GF-D8 (cell line): ENCODE data around the gene ABCA10.
"Not testable (repeated sequence)": the region's sequence is repeated elsewhere in the genome, so short reads cannot be mapped to it uniquely, and the experiment has no call there.

Source experiments
- DNase-seq: peaks from one replicate; lab custom pipeline; 2025; lab: John Stamatoyannopoulos, UW

ABCA10 gene

GRCh38 chr17:69223809-69224208 lies 4.8 kb downstream of the ABCA10 start:
- DNase-seq = no peak

DNA sequence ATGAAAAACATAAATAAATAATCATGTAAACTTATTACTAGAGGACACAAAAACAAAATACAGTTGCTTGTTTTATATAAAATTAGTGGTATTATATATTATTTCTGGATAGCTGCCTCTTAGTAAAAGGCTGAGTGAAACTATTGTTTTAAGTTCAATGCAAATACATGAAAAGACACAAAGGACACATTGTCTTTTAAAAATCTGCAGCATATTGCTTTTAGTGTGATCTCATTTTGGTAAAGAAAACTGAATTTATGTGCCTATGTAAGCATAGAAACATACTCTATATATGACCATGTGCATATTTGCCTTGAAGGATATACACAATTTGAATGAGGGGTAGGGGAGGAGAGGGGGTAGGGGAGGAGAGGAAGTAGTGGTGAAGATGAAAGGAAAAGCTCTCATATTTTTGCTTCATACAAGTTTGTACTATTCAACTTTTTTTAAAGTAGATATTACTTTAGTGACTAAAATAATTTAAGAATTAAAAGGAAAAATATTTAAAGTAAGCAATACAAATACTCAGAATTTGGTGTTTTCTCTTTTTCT lies 5.8 kb downstream of the ABCA10 start:
- DNase-seq = no peak

DNA sequence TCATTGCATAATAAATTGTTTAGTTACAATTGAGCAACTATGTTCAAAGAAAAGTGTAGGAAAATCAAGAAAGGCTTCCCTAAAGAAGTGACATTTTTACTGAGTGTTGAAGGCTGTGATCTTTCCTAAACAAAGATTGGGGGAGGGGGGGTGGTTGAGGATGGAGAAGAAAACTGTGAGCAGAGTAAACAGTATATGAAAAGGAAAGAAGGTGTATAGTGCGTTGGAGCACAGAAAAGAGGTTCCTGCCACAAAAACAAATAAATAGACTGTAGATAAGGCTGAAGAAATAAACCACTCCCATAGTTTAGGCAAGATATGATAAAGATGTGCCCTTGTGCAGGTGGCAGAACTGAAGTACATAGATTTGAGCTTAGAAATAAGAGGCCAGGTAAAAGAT lies 8.5 kb downstream of the ABCA10 start:
- no peak for DNase-seq

DNA sequence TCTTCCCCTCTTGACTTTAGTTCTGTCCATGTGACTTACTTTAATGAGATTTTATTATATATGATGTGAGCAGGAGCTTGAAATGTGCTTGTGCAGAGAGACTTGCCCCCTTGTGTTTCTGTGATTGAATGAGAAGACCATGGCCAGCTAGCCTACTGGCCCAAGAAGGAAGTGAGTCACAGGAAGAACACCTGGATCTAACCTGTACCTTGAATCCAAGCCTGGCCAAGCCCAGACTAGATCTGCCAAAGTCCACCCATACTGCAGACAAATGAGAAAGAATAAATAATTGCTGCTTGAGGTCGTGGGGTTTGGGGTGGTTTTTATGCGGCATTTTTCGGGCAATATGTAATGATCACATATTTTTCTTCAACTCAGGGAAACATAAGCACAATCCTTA lies 9.6 kb downstream of the ABCA10 start:
- DNase-seq = no peak

- no peak for DNase-seq
These were observed 15.4 kb downstream of the ABCA10 start for GRCh38 chr17:69213059-69213813.

- DNase-seq = no peak
These were observed 20.0 kb downstream of the ABCA10 start for GRCh38 chr17:69208640-69209039.

DNA sequence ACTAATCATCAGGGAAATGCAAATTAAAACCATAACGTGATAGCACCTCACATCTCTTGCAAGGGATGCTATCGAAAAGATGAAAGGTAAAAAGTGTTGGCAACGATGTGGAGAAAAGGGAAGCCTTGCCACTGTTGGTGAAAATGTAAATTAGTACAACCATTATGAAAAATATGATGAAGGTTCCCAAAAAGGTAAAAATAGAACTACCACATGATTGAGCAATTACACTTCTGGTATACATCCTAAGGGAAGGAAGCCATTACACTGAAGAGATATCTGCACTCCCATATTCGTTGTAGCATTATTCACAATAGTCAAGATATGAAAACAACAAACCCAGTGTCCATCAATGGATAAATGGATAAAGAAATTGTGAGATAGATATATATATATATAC lies 21.5 kb downstream of the ABCA10 start:
- no peak for DNase-seq

DNA sequence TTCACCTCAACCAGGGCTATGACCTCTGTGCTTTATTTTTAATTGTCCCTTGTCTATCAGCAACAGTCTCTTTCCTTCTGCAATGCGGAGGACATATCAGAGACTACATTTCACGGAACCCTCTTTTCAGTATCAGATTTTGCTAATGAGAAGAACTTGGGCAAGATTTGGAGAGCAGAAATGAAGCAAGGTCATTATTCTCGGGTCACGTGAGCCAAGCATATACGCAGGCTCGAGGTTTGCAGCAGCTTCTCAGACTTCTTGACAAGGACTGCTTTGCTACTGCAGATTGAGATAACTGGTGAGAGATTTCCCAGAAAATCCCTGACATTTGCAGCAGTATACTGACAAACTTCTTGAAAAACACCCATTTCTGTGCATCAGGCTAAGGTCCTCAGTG lies 30.4 kb downstream of the ABCA10 start:
- DNase-seq = no peak

GRCh38 chr17:69196105-69196653 lies 32.4 kb downstream of the ABCA10 start:
- not testable (repeated sequence) for DNase-seq

DNA sequence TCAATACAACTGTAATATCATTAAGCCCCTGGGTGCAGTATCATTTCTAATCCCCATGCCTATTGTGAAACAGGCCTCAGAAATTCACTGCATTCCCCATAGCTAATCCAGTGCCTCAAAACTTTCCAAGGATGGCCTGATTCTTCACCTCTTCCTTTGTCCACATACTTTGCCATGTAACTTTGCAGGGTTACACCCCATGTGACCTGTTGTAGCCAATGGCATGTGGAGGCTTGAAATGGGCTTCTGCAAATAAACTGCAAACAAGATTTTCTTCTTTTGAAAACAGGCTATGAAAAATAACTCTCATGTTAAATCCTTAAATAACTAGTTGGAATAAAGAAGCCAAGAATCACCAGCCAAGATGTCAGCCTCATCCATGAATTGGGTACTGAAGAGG lies 35.9 kb downstream of the ABCA10 start:
- DNase-seq = no peak

DNA sequence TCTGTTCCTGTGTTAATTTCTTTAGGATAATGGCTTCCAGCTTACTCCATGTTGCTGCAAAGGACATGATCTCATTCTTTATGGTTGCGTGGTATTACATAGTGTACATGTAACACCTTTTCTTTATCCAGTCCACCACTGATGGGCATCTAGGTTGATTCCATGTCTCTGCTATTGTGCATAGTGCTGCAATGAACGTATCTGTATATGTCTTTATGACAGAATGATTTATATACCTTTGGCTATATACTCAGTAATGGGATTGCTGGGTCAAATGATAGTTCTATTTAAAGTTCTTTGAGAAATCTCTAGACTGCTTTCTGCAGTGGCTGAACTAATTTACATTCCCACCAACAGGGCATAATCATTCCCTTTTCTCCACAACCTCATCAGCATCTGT lies 39.8 kb downstream of the ABCA10 start:
- no peak for DNase-seq

DNA sequence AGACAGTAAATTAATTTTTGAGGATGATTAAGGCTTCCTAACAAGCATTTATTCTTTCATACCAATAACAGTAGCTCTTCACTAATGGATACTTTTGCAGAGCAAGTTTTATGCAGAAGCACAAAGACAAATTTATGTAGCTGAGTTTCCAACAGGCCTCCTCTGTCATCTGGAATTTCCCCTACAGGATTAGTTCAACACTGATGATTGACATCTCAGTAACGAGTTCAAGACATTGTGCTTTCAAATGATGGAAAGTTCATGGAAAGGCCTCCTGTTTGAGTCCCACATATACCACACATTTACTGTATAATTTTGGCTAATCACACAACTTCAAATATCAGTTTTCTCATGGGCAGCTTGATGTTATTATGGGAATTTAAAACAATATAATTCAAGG lies 40.6 kb downstream of the ABCA10 start:
- no peak for DNase-seq

- no peak for DNase-seq
These were observed 41.3 kb downstream of the ABCA10 start for GRCh38 chr17:69187294-69187693.

GRCh38 chr17:69179227-69179952 lies 49.2 kb downstream of the ABCA10 start:
- no peak for DNase-seq

- DNase-seq = no peak
These were observed 52.2 kb downstream of the ABCA10 start for GRCh38 chr17:69176457-69176795.

DNA sequence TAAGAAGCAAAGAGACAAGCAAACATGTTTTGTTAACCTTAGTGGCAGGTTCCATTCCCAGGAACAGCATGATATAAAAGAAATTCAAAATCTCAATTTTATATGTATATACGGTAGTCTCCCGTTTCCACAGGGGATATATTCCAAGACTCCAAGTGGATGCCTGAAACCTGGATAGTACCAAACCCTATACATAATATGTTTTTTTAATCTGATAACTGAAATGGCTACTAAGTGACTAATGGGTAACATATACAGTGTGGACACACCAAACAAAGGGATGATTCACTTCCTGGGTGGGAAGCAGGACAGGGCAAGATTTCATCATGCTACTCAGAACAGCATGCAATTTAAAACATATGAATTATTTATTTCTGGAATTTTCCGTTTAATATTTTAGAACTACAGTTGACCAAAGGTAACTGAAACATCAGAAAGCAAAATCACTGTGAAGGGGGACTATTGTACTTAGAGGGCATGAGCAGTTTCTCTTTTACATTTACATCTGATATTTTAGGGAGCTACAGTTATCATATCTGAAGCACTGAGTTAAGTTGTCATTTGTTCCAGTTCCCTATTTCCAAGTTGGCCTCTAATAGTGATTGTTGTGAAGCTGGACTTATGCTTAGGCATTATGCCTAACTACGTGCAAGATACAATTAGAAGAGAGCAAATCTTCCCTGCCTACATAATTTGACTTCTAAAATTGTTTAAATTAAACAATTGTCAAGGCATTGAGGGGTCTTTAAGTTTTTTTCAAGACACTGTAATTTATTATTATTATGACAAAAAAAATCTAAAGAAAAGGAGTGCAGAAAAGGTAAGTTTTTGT lies 52.8 kb downstream of the ABCA10 start:
- DNase-seq = no peak

DNA sequence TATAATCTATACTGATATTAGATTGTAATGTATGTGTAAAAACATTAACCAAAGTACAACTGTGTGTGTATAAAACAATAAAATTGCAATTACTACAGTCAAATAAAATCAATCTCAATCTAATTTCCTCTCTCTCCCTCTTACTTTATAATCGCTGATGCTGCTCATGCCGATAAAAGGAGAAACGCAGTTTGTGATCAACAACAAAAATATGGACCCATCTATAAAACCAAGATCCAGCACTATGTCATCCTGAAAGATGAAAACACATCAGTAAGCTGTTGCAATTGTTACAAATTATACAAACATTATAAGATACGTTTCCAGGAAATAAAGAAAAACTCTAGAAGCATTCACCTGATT lies 53.4 kb downstream of the ABCA10 start:
- no peak for DNase-seq

DNA sequence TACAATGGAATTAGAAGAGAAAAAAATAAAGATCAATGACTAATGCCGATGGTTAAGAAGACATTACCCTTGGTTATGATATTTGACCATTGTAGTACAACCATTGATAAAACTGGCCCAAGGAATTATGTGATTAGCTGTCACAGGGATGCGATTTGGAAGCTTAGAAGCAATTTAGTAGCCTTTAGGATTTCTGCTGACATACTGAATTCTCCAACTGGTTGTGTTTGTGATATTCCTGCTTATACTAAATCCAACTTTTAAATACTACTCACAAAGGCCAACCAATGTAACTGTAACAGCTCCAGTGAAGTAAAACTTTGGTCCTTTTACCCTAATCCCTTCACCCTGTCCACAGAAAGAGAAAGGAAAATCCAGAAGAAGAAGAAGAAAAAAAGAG lies 55.5 kb downstream of the ABCA10 start:
- DNase-seq = no peak

GRCh38 chr17:69170377-69170776 lies 58.2 kb downstream of the ABCA10 start:
- no peak for DNase-seq

- not testable (repeated sequence) for DNase-seq
These were observed 60.0 kb downstream of the ABCA10 start for GRCh38 chr17:69168642-69169041.

DNA sequence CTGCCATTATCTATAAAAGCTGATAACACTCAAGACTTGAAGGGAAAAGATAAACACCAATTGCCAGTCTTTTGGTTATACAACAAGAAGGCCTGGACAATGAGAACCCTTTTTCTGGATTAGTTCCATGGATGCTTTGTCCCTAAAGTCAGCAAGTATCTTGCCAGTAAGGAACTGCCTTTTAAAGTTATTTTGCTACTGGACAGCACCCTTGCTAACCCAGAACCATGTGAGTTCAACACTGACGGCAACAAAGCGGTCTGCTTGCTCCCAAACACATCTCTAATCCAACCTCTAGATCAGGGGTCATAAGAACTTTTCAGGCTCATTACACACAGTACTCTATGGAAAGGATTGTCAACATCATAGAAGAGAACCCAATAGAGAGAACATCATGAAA lies 61.7 kb downstream of the ABCA10 start:
- no peak for DNase-seq

GRCh38 chr17:69164206-69164605 lies 64.4 kb downstream of the ABCA10 start:
- DNase-seq = no peak
